ENCODE results near the gene PGPEP1.

DNA sequence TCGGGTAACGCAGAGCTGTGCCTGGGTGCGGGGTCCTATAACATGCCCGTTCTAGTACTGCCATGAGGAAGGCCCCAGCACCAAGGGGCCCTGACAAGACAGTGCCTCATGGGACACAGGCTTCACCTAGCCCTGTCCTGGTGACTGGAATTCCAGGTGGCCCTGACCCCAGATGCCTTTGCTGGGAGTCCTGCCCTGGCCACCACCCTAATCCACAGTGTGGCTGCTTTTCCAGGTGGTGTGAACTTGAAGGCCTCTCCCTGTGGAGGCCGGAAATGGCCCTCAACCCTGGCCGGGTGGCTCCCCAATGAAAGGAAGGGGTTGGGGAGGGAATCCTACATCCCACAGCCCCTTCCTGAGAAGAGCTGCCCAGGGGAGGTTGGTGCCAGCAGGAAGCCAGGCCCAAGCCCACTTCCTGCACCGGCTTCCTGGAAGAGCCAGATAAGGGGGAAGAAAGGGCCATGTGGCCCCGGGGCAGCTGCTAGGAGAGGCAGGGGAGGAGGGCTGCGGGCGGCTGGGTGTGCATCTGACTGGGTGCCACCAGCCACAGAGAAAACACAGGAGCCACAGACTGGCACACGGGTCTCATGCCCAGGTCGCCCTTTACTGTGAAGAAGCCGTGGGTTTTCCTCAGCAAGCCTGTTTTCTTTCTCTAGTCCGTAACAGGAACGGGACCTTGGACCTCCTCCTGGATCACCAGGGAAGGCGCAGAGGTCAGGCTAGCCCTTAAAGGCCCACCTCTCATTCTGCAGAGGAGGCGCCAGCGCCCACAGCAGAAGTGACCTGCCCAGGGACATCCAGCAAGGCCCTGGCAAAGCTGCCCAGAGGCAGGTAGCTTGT lies 22.2 kb upstream of the PGPEP1 start:
- TF ChIP-seq CTCF (IDR thresholded peaks at IDR 0.05; ENCODE audit: low read length) = no peak
- no peak for TF ChIP-seq EZH2 (IDR thresholded peaks at IDR 0.05; ENCODE audit: borderline replicate concordance, low read length)

All from OCI-LY1 (cell line).